HFFc6 (cell line): ENCODE results near the gene PRM1. TPM values are rescaled to one million over a fixed set of nuclear protein-coding genes. Genes with fewer than 3 reads are reported as not detected.

ENCODE experiments used
- DNase-seq: peaks from one replicate; pipeline ENCODE4 v3.0.0-alpha.2; 2018
- H3K27ac Mint-ChIP-seq: 2 replicates; pipeline ENCODE4 v1.8.0; 2020; ENCODE audit warnings: mild to moderate bottlenecking, mixed read lengths
- H3K27me3 Mint-ChIP-seq: 2 replicates; pipeline ENCODE4 v1.8.0; 2021; ENCODE audit warnings: mild to moderate bottlenecking, moderate library complexity, mixed read lengths; ENCODE audit not compliant: insufficient read depth
- H3K36me3 Mint-ChIP-seq: 2 replicates; pipeline ENCODE4 v1.8.0; 2021; ENCODE audit warnings: low read depth, mixed read lengths
- H3K4me1 Mint-ChIP-seq: 2 replicates; pipeline ENCODE4 v1.8.0; 2020; ENCODE audit warnings: low read depth, mixed read lengths
- H3K4me3 Mint-ChIP-seq: 2 replicates; pipeline ENCODE4 v1.8.0; 2020; ENCODE audit warnings: mild to moderate bottlenecking, moderate library complexity, mixed read lengths
- H3K9me3 Mint-ChIP-seq: 2 replicates; pipeline ENCODE4 v1.8.0; 2020; ENCODE audit warnings: mild to moderate bottlenecking, mixed read lengths
- CTCF ChIP-seq: fragments of 200-600 bp; sonication (generic); IDR thresholded peaks from 2 replicates; pipeline ENCODE4 v1.5.0; 2021; ENCODE audit warnings: antibody characterized with exemption, mild to moderate bottlenecking
- total RNA-seq, 6 experiments: library from RNA; stranded (reverse); fragmentation: NEBNext Ultra II Directional; extraction: Animal tissue kit (Norgen Biotek cat#: 25700); gene quantifications; 2 replicates in 1 of 6; 3 replicates in 5 of 6; pipeline ENCODE4 v1.2.3, GENCODE V29; 2021

PRM1 gene
- total RNA-seq, 6 experiments from 2014 or later, result not detected

- H3K27ac Mint-ChIP-seq, result no peak overlapping the region
- H3K9me3 Mint-ChIP-seq, result no peaks in the 10 kb centered on the region
- H3K4me1 Mint-ChIP-seq, result peaks cover 40% of the 10 kb centered on the region
- DNase-seq, result no peak
- TF ChIP-seq CTCF, result no peak
- H3K4me3 Mint-ChIP-seq, result no peak overlapping the region
- no peaks in the 10 kb centered on the region for H3K36me3 Mint-ChIP-seq
- H3K27me3 Mint-ChIP-seq, result peaks cover 2% of the 10 kb centered on the region; the same call in 1 of the 2 replicates
Measured at GRCh38 chr16:11316331-11317015, 35.3 kb upstream of the PRM1 start.

- Mint-ChIP-seq H3K4me3 (no peak overlapping the region), H3K27ac (no peak overlapping the region), H3K9me3 (no peaks in the 10 kb centered on the region), H3K36me3 (no peaks in the 10 kb centered on the region), H3K27me3 (peaks cover 2% of the 10 kb centered on the region; the same call in 1 of the 2 replicates), H3K4me1 (peaks cover 40% of the 10 kb centered on the region)
- TF ChIP-seq CTCF, result peak; percentile 52
- DNase-seq, result peak; percentile 28
Measured at GRCh38 chr16:11315510-11315909, 34.4 kb upstream of the PRM1 start.

- no peaks in the 10 kb centered on the region for H3K9me3 Mint-ChIP-seq
- no peaks in the 10 kb centered on the region for H3K36me3 Mint-ChIP-seq
- no peak overlapping the region for H3K27ac Mint-ChIP-seq
- no peak for DNase-seq
- no peak overlapping the region for H3K4me3 Mint-ChIP-seq
- H3K27me3 Mint-ChIP-seq, result peaks cover 2% of the 10 kb centered on the region; the same call in 1 of the 2 replicates
- H3K4me1 Mint-ChIP-seq, result peaks cover 40% of the 10 kb centered on the region
- no peak for TF ChIP-seq CTCF
Measured at GRCh38 chr16:11314309-11314894, 33.3 kb upstream of the PRM1 start.

- Mint-ChIP-seq H3K36me3 (no peaks in the 10 kb centered on the region), H3K4me3 (no peak overlapping the region), H3K27ac (no peak overlapping the region), H3K27me3 (peaks cover 2% of the 10 kb centered on the region; the same call in 1 of the 2 replicates), H3K9me3 (no peaks in the 10 kb centered on the region), H3K4me1 (peaks cover 40% of the 10 kb centered on the region)
- no peak for DNase-seq
- no peak for TF ChIP-seq CTCF
Measured at GRCh38 chr16:11313493-11314308, 32.6 kb upstream of the PRM1 start.

- DNase-seq, result no peak
- no peaks in the 10 kb centered on the region for H3K36me3 Mint-ChIP-seq
- peaks cover 2% of the 10 kb centered on the region; the same call in 1 of the 2 replicates for H3K27me3 Mint-ChIP-seq
- TF ChIP-seq CTCF, result no peak
- peaks cover 40% of the 10 kb centered on the region for H3K4me1 Mint-ChIP-seq
- no peaks in the 10 kb centered on the region for H3K9me3 Mint-ChIP-seq
- H3K27ac Mint-ChIP-seq, result peak overlapping the region; percentile 25; the same call in 1 of the 2 replicates
- H3K4me3 Mint-ChIP-seq, result peak overlapping the region; percentile 48
Measured at GRCh38 chr16:11312718-11313492, 31.8 kb upstream of the PRM1 start.
